GM21825 (cell line): ENCODE data around the gene CNTD1.
"Not testable (repeated sequence)": the region's sequence is repeated elsewhere in the genome, so short reads cannot be mapped to it uniquely, and the experiment has no call there.

Experiments
- ATAC-seq: cut with Tn5 transposase; IDR thresholded peaks from one replicate; pipeline ENCODE4 v1.9.1; 2021; ENCODE audit warnings: mild to moderate bottlenecking, moderate library complexity; ENCODE audit not compliant: unreplicated experiment

CNTD1 gene

GRCh38 chr17:42798383-42799380 lies at the start of gene CNTD1, which contains the start of gene COA3:
CNTD1 (plus strand) TSS chr17:42798861; CDS start chr17:42799068, 207 bp downstream.
COA3 (minus strand) TSS chr17:42798704; CDS start chr17:42798681, 23 bp downstream.
- ATAC-seq: peak; percentile 88

- no peak for ATAC-seq
Observed at GRCh38 chr17:42748908-42749798, 49.5 kb upstream of the CNTD1 start.

- ATAC-seq: no peak
Observed at GRCh38 chr17:42750739-42751344, 47.8 kb upstream of the CNTD1 start.

DNA sequence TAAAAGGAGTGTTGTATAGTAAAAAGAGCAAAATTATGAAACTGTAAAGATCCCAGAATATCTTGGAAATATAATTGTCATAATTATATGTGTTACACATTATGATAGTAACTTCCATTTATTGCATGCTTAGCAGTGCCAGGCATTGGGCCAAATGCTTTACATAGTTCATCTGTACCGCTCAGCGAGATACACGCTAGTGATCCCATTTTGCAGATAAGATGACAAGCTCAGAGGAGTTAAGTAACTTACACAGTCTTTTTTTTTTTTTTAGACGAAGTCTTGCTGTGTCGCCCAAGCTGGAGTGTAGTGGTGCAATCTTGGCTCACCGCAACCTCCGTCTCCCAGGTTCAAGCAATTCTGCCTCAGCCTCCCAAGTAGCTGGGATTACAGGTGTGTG lies 47.0 kb upstream of the CNTD1 start:
- no peak for ATAC-seq

DNA sequence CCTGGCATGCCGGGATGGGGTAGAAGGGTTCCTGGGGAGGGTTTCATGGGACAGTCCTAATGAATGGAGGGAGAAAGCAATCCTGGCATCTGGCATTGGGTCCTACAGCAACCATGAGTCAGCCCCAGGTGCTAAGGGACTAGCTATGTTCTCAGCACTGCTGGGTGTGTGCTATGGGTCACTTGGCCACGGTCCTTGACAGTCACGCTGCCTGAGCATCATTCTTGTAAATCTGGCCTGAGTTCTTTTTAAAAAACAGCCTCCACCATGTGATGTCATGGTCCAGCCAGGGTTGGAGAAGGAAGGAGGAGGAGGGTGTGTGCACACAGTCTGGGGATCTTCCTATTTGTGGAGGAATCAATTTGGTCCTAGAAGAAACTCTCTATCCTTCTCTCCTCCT lies 43.9 kb upstream of the CNTD1 start:
- ATAC-seq: no peak

DNA sequence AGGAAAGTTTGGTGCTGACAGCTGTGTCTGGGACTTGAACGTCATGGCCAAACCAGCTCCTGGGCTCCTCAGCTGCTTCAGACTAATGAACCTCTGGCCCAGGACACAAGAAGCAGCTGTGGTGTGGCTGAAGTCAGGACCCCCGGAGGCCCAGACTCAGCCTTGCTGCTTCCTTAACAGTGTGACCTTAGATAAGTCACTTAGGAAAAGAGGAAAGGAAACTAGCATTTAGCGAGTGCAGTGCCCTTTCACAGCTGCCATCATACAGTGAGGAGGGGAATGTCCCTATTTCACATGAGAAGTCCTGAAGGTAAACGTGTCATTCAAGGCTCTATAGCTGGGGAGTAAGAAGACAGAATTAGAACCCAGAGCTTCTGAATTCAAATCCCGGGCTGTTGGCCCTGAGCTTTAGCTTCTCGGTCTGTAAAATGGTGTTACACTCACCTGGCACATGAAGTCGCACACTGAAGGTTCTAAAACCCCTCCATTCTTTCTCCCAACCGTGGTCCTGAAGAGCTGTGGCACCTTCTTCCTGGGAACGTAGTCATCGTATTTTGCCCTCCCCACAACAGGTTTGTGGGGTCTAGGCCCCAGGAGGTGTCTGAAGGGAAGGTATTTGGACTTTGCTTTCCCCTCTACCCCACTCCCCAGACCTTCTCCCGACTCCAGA lies 38.5 kb upstream of the CNTD1 start:
- ATAC-seq: no peak

DNA sequence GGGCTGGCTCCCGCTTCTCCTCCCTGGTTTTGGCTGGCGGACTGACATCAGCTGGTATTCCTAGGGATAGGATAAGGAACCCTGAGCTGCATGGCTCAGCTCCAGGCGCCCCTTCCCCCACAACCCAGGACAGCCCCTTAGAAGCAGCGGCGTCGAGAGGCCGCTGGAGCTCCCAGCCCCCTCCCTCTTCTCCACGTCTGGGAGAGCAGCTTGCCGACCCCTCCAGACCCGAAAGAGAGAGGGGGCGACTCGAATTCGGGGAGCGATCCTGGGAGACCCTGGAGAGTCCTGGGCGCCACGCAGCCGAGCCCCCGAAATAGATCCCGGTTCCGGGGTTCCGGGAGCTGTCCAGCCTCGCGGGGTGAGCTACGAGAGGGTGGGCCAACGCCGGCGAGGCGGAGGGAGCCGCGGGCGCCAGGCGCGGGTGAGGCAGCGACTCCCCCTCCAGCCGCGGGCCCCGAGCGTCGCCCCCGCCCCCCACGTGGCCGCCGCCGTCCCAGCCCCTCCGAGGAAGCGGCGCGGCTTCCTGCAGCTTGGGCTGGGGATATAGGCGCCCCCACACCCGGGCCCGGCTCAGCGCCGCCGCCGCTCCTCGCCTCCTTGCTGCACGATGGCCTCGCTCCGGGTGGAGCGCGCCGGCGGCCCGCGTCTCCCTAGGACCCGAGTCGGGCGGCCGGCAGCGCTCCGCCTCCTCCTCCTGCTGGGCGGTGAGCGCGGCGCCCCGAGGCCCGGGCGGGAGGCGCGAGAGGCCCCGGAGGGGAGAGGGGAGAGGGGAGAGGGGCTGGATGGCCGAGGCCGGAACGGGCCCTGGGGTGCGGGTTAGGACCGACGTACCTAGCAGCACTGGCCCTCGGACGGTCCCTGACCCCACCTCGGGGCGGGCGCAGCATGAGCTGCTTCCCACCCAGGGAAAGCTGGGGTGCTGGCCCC lies 37.7 kb upstream of the CNTD1 start, which contains the start of gene RAMP2:
Gene RAMP2 (plus strand): TSS at position 576 of the 930 bp plus-strand sequence. CDS start 35 bp downstream, at position 611.
- ATAC-seq: no peak

- ATAC-seq: no peak
Observed at GRCh38 chr17:42761638-42762037, 37.0 kb upstream of the CNTD1 start.

DNA sequence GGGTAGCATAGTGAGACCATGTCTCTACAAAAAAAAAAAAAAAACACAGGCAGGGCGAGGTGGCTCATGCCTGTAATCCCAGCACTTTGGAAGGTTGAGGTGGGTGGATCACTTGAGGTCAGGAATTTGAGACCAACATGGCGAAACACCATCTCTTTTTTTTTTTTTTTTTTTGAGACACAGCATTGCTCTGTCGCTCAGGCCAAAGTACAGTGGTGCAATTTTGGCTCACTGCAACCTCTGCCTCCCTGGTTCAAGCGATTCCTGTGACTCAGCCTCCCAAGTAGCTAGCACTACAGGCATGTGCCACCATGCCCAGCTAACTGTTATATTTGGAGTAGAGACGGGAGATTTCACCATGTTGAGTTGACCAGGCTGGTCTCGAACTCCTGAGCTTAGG lies 32.5 kb upstream of the CNTD1 start:
- no peak for ATAC-seq

DNA sequence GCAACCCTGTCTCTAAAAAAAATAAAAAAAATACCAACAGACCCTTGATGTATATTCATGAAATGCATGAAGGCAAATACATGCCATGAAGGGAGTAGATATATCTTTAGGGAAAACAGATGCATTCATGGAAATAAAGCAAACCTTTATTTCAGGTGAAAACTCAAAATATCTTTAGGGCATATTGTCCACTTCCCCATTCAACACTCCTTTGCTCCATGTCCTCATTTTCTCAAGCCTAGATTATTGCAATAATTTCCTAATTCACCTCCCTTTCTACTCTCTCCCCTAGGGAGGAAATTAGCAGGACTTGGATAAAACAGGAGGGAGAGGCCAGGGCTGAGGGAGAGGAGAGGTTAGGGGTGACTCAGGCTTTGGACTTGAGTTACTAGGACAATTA lies 31.1 kb upstream of the CNTD1 start:
- ATAC-seq: no peak

- not testable (repeated sequence) for ATAC-seq
Observed at GRCh38 chr17:42768006-42768405, 30.7 kb upstream of the CNTD1 start.

DNA sequence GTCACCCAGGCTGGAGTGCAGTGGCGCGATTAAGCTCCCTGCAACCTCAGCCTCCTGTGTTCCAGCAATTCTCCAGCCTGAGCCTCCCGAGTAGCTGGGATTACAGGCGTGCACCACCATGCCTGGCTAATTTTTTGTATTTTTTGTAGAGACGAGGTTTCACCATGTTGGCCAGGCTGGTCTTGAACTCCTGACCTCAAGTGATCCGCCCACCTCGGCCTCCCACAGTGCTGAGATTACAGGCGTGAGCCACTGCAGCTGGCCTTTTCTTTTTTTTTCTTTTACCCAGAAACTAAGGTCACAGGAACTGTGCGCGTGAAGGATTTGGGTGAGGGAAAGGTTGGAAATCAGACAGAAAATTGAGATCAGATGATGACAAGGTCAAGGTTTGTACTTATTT lies 28.7 kb upstream of the CNTD1 start:
- not testable (repeated sequence) for ATAC-seq

DNA sequence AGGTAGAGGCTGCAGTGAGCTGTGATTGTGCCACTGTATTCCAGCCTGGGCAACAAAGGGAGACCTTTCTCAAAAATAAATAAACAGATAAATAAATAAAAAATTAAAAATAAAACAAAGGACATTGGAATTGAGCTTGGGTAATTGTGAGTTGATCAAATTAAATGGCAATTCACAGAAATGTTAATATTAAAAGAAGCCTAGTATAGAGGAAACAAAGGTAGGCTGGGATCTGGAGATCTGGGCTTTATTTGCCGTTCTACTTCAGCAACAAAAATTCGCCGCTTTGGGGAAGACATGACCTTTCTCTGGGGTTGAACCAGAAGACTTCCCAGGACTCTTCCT lies 25.7 kb upstream of the CNTD1 start:
- ATAC-seq: no peak

DNA sequence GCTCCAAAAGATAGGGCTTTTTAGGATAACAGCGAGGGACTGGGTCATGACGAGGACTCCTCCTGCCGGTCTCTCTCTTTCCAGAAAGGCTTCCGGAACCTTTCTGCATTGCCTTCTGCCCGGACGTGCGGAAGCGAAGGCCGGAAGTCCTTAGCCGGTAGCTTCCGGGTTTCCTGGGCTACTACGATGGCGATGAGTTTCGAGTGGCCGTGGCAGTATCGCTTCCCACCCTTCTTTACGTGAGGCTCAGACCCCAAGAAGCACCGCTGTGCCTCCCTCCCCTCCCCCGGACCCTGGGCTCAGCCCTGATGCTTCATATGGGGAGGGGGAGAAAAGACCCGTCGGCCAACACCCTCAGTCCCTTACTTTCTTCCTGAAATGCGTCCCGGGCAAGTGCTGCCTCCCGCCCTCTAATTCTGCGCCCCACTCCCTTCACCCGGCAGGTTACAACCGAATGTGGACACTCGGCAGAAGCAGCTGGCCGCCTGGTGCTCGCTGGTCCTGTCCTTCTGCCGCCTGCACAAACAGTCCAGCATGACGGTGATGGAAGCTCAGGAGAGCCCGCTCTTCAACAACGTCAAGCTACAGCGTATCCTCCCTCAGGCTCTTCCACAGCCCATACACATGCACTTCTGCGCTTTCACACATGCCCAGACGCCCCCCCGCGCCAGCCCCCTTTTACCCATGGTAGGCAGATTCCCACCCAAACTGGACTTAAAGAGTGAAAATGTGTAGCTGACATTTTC lies 25.2 kb upstream of the CNTD1 start, which contains the start of gene VPS25:
Gene VPS25 (plus strand): TSS at position 160 of the 746 bp plus-strand sequence. CDS start 27 bp downstream, at position 187.
- peak; percentile 77 for ATAC-seq

DNA sequence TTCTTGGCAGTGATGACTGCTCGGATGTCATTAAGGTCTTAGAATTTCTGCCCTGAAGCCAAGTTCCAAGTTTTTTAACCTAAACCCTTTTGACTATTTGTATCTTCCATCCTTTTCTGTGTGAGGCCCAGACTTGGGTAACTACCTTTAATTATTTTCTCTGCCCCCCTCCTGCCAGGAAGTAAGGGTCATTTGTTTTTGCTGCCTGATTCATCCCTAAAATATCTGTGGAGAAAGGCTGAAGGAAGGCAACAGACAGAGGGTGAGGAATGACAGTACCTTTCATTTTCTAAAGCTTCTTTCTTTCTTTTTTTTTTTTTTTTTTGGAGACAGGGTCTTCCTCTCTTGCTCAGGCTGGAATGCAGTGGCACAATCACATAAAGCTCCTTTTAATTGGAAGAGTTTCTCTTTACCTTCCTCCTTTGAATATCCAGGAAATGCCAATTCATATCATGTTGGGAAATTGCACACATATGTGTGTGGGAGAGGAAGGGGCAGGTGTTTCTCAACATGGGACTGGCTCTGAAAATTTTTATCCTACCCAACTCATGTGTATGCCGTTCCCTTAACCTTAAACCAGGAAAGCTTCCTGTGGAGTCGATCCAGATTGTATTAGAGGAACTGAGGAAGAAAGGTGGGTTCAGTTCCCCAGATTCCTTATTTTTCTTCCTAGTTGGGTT lies 24.5 kb upstream of the CNTD1 start:
- no peak for ATAC-seq

DNA sequence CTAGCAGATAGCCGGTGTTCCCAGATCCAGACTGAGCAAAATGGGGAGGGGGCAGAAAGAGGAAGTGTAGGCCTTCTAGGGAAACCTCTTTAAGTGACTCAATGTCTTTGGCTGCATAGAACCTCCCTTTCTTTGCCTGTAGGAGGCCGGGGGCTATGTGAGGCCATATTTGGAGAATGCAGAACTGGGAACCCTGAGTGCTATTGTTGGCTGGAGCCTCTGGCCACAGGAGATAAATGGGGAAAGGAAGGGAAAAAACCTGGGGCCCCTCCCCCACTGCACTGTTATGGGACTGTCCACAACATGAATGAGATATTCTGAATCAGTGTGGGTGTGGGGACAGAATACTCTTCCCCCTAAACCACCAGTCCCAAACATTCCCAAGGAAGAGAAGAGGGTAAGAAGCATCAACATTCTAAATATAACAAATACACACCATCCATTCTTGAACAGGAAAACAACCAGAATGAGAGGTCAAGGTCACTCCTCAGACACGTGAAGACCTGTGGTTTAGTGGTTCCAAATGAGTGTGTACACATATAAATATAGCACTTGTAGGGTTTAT lies 23.0 kb upstream of the CNTD1 start:
- no peak for ATAC-seq

DNA sequence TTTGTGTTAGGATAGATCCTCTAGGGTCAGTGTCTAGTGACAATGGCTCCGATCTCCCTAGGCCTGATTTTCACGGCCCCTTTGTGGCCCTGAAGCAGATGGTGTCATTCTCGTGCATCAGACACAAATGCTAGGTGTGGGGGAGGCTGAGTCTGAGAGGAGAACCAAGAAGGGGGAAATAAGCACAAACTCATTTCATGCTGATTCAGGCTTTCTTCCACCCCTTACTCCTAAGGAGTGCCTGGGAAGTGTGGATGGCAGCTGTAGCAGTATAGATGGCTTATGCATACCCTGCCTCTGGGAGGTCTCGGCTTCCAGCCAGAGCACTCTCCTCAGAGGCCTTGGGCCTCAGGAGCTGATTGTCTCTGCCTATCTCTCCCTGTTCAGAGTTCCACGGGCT lies 20.1 kb upstream of the CNTD1 start:
- no peak for ATAC-seq
